Thoracic aorta (tissue), 2 donors: ENCODE results near the gene IVD. TPM values are rescaled to one million over a fixed set of nuclear protein-coding genes. Genes with fewer than 3 reads are reported as not detected.

Experiments
- ATAC-seq: fragments of 150-250 bp; one replicate; pipeline ENCODE4 v1.8.0; 2017; ENCODE audit warnings: low read depth; ENCODE audit not compliant: insufficient number of reproducible peaks, low FRiP score
- DNase-seq: peaks from one replicate; pipeline ENCODE4 v3.0.0-alpha.2; 2020; ENCODE audit warnings: low spot score
- H3K27ac ChIP-seq, 2 donors: fragments of 200-600 bp; sonication (generic); 1 replicate in 1 of 2; 2 replicates in 1 of 2; pipeline ENCODE4 v1.5.1; 2016; ENCODE audit warnings: mild to moderate bottlenecking in 2 of 2, moderate library complexity in 2 of 2
- H3K27me3 ChIP-seq: fragments of 200-600 bp; sonication (generic); replicated peaks from 2 replicates; pipeline ENCODE4 v1.6.0; 2016; ENCODE audit warnings: mild to moderate bottlenecking; ENCODE audit not compliant: insufficient read depth
- H3K36me3 ChIP-seq: fragments of 200-600 bp; sonication (generic); one replicate; pipeline ENCODE4 v1.5.1; 2016
- H3K4me1 ChIP-seq, 2 donors: fragments of 200-600 bp; sonication (generic); 1 replicate in 1 of 2; 2 replicates in 1 of 2; pipeline versions ENCODE4 v1.5.1 to v1.6.0; 2016; ENCODE audit warnings: low read depth in 2 of 2, mild to moderate bottlenecking in 1 of 2; ENCODE audit not compliant: control insufficient read depth in 1 of 2
- H3K4me3 ChIP-seq: fragments of 200-600 bp; sonication (generic); 2 replicates; pipeline ENCODE4 v1.5.1; 2016; ENCODE audit warnings: mild to moderate bottlenecking
- H3K9me3 ChIP-seq: fragments of 200-600 bp; sonication (generic); 2 replicates; pipeline ENCODE4 v1.5.1; 2016
- CTCF ChIP-seq: fragments of 200-600 bp; sonication (generic); IDR thresholded peaks from one replicate; pipeline ENCODE4 v1.5.1; 2019; ENCODE audit warnings: antibody characterized with exemption
- total RNA-seq, 2 donors: library from RNA; depleted of rRNA; stranded (reverse); fragments of >200 nt; gene quantifications; one replicate each; pipeline versions ENCODE4 v1.1.0 to v1.2.3, GENCODE V29; 2016

The IVD gene
- total RNA-seq, 2 donors from 2014 or later, result 43.6 to 61.8 TPM

GRCh38 chr15:40465939-40466338 lies 60.3 kb downstream of the IVD start:
- no peak for TF ChIP-seq CTCF
- DNase-seq (no peak), ATAC-seq (no peak)
- peaks cover 0 to 7% of the 10 kb centered on the region in 2 donors for H3K4me1 ChIP-seq
- no peak overlapping the region for H3K4me3 ChIP-seq
- no peaks in the 10 kb centered on the region for H3K27me3 ChIP-seq
- H3K9me3 ChIP-seq, result no peaks in the 10 kb centered on the region
- H3K36me3 ChIP-seq, result peaks cover 45% of the 10 kb centered on the region
- H3K27ac ChIP-seq, result no peak overlapping the region

GRCh38 chr15:40466426-40467260 lies 61.0 kb downstream of the IVD start:
- Histone ChIP-seq H3K4me3 (no peak overlapping the region), H3K4me1 (peaks cover 0 to 9% of the 10 kb centered on the region in 2 donors), H3K27me3 (no peaks in the 10 kb centered on the region), H3K27ac (no peak overlapping the region), H3K36me3 (peaks cover 45% of the 10 kb centered on the region), H3K9me3 (no peaks in the 10 kb centered on the region)
- DNase-seq (no peak), ATAC-seq (no peak)
- no peak for TF ChIP-seq CTCF

DNA sequence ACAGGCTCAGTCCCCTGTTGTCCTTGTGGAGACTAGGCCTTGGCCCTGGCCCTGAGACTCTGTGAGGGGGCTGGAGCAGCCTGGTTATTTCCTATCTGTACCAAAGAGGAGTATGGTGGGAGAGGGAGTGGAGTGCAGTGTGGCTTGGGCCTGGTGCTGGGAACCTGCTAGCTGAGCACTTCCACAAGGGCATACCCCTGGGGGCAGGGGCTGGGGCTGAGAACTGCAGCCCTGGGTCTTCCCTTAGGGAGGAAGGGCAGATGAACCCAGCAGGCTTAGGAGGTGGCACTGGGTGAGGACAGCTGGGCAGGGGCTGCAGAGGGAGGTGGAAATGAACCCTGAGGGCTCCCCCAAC lies 61.6 kb downstream of the IVD start:
- ATAC-seq (no peak), DNase-seq (no peak)
- Histone ChIP-seq H3K4me3 (no peak overlapping the region), H3K27me3 (no peaks in the 10 kb centered on the region), H3K36me3 (peaks cover 41% of the 10 kb centered on the region), H3K27ac (no peak overlapping the region), H3K4me1 (peaks cover 3 to 15% of the 10 kb centered on the region in 2 donors), H3K9me3 (no peaks in the 10 kb centered on the region)
- TF ChIP-seq CTCF, result no peak

- H3K4me1 ChIP-seq, result peaks cover 5 to 23% of the 10 kb centered on the region in 2 donors
- ATAC-seq (no peak), DNase-seq (no peak)
- no peaks in the 10 kb centered on the region for H3K27me3 ChIP-seq
- peaks cover 29% of the 10 kb centered on the region for H3K36me3 ChIP-seq
- no peak overlapping the region for H3K4me3 ChIP-seq
- no peaks in the 10 kb centered on the region for H3K9me3 ChIP-seq
- no peak overlapping the region for H3K27ac ChIP-seq
- no peak for TF ChIP-seq CTCF
Measured at GRCh38 chr15:40468898-40469331, 63.3 kb downstream of the IVD start.

DNA sequence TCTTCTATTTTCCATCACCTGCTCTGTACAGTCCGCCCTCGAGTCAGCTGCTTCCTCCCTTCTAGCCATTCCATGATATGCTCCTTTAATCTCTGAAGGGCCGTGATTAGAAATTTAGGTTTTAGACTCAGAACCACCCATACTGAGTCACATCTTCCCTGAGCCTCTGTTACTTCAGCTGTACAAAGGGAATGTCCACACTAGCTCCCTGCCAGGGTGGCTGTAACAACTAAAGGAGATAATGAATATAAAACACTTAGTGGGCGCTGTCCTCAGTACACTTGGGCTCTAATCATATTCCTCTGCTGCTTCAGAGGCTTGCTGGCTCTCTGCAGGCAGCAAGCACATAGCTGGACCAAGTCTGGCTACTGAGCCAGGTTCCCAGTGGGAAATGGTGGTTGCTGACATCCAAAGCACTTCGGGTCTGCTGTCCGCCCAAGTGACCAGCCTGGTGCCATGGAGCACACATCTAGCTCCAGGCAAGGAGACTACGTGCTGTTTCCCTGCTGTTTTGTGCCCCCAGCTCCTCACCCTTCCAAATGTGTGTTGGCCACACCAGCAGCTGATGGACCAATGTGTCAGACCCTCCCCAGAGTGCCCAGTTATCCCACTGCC lies 64.3 kb downstream of the IVD start:
- DNase-seq, result no peak
- H3K4me3 ChIP-seq, result peak overlapping the region; percentile 99
- peaks cover 5 to 23% of the 10 kb centered on the region in 2 donors for H3K4me1 ChIP-seq

More for the DNA sequence above, 64.3 kb downstream of the IVD start:
- Histone ChIP-seq H3K9me3 (no peaks in the 10 kb centered on the region), H3K36me3 (peaks cover 22% of the 10 kb centered on the region), H3K27me3 (no peaks in the 10 kb centered on the region), H3K27ac (peak overlapping the region; percentile 79 to 85)
- no peak for TF ChIP-seq CTCF
- no peak for ATAC-seq
